PC-9 (cell line): ENCODE data around the gene DLGAP3. TPM values are rescaled to one million over a fixed set of nuclear protein-coding genes. Genes with fewer than 3 reads are reported as not detected.

Source experiments
- BruUV-seq: library from RNA; stranded (reverse); fragments of 400-500 nt; replicated peaks from 2 replicates; lab custom pipeline; 2021; lab: Mats Ljungman, UMichigan
- CTCF ChIA-PET: fragments of 300-600 bp; sonication (Branson Sonifier 250); formaldehyde crosslinking; loops from one replicate; lab custom pipeline; 2022; ENCODE audit warnings: antibody characterized with exemption; lab: Charles Lee
- POLR2A ChIA-PET: fragments of 300-600 bp; sonication (Branson Sonifier 250); formaldehyde crosslinking; loops from one replicate; lab custom pipeline; 2022; ENCODE audit warnings: antibody characterized with exemption; ENCODE audit not compliant: unreplicated experiment; lab: Charles Lee
- DNase-seq, 2 experiments: peaks; one replicate each; pipeline versions ENCODE4 v3.0.0 to v3.0.0-alpha.2; 2015 to 2022; ENCODE audit warnings: mixed read lengths in 1 of 2
- H2AFZ ChIP-seq: fragments of 200-600 bp; sonication (generic); 2 replicates; pipeline ENCODE4 v1.8.1; 2017; ENCODE audit warnings: antibody characterized with exemption
- H3F3A ChIP-seq: fragments of 200-600 bp; sonication (generic); 2 replicates; pipeline ENCODE4 v1.8.1; 2017; ENCODE audit warnings: antibody characterized with exemption, mild to moderate bottlenecking, low read depth; ENCODE audit not compliant: insufficient read depth
- H3K27ac ChIP-seq: fragments of 200-600 bp; sonication (generic); 2 replicates; pipeline ENCODE4 v1.6.1; 2016; ENCODE audit warnings: mixed run types
- H3K27me3 ChIP-seq: fragments of 200-600 bp; sonication (generic); 2 replicates; pipeline ENCODE4 v1.6.1; 2016; ENCODE audit warnings: low read depth, mixed run types; ENCODE audit not compliant: insufficient read depth
- H3K36me3 ChIP-seq: fragments of 200-600 bp; sonication (generic); 2 replicates; pipeline ENCODE4 v1.6.1; 2016; ENCODE audit warnings: low read depth, mixed run types
- H3K4me1 ChIP-seq: fragments of 200-600 bp; sonication (generic); replicated peaks from 2 replicates; pipeline ENCODE4 v1.6.1; 2016; ENCODE audit warnings: mixed run types; ENCODE audit not compliant: insufficient read depth
- H3K4me2 ChIP-seq: fragments of 200-600 bp; sonication (generic); 2 replicates; pipeline ENCODE4 v1.6.1; 2017; ENCODE audit warnings: mixed run types
- H3K4me3 ChIP-seq: fragments of 200-600 bp; sonication (generic); 2 replicates; pipeline ENCODE4 v1.6.1; 2016; ENCODE audit warnings: mixed run types
- H3K79me2 ChIP-seq: fragments of 200-600 bp; sonication (generic); 2 replicates; pipeline ENCODE4 v1.6.1; 2017; ENCODE audit warnings: low read depth, mixed run types
- H3K9me2 ChIP-seq: fragments of 200-600 bp; sonication (generic); 2 replicates; pipeline ENCODE4 v1.8.1; 2017; ENCODE audit warnings: mild to moderate bottlenecking; ENCODE audit not compliant: insufficient read depth
- H3K9me3 ChIP-seq: fragments of 200-600 bp; sonication (generic); 2 replicates; pipeline ENCODE4 v1.8.1; 2016; ENCODE audit warnings: low read depth; ENCODE audit not compliant: insufficient read depth
- H4K20me1 ChIP-seq: fragments of 200-600 bp; sonication (generic); 2 replicates; pipeline ENCODE4 v1.8.1; 2017; ENCODE audit not compliant: insufficient read depth
- EZH2 ChIP-seq: fragments of 200-600 bp; sonication (generic); IDR thresholded peaks from 2 replicates; pipeline ENCODE4 v1.8.0; 2017; ENCODE audit warnings: antibody characterized with exemption, low read depth
- intact Hi-C: fragments of 100-400 bp; cut with micrococcal nuclease; formaldehyde crosslinking; loops from one replicate; pipeline ENCODE4 v1.10.0; 2022; ENCODE audit not compliant: unreplicated experiment
- total RNA-seq: library from RNA; stranded (reverse); gene quantifications from 2 replicates; pipeline ENCODE4 v1.2.3, GENCODE V29; 2021
- TF ChIP-seq, protein P1 (sequence below): fragments of 200-600 bp; sonication (generic); conservative IDR thresholded peaks from 2 replicates; pipeline ENCODE4 v1.6.1; 2017; ENCODE audit warnings: mixed run types, antibody characterized with exemption, mild to moderate bottlenecking, moderate library complexity

The DLGAP3 gene
- total RNA-seq, 1 experiment from 2014 or later, result not detected

DNA sequence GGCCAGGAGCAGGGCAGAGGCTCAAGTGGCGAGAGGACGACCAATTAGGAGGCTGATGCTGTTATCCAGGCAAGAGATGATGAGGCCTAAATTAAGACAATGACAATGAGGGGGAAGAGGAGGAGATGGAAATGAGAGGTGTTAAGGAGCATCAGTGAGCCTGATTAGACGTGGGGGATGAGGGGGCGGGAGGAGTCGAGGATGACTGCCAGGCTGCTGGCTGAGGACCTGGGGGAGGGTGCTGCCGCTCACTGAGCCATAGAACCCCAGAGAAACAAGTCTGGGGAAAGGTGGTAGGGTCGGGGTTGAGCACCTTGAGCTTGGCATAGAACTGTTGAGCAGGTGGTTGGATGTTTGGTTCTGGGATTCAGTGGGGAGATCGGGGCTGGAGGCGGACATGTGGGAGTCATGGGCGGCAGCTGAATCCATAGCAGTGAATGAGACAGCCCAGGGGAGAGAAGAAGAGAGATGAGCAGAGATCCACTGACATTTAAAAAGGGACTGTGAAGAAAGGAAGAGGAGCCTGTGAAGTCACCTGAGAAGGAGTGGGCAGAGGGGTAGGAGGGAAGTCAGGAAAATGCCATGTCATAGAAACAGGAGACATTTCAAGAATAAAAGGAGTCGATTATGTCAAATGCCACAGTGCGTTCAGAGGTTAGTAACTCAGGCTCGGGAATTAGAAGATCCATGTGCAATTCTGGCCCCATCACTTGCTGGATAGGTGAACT lies 28.5 kb downstream of the DLGAP3 start:
- Histone ChIP-seq H3K27me3 (peaks cover 93% of the 10 kb centered on the region), H3K4me3 (no peak overlapping the region), H3K27ac (no peak overlapping the region), H4K20me1 (no peaks in the 10 kb centered on the region), H3K9me3 (no peaks in the 10 kb centered on the region), H3K79me2 (no peaks in the 10 kb centered on the region), H3K4me1 (no peaks in the 10 kb centered on the region), H3K4me2 (no peak overlapping the region), H3K9me2 (no peaks in the 10 kb centered on the region), H2AFZ (no peak overlapping the region), H3K36me3 (no peaks in the 10 kb centered on the region), H3F3A (no peaks in the 10 kb centered on the region)
- intact Hi-C loops, result no loop called here
- DNase-seq, result no peak
- ChIA-PET CTCF (no interaction called here), POLR2A (no interaction called here)
- BruUV-seq, result no TSS peak
- TF ChIP-seq, protein P1, sequence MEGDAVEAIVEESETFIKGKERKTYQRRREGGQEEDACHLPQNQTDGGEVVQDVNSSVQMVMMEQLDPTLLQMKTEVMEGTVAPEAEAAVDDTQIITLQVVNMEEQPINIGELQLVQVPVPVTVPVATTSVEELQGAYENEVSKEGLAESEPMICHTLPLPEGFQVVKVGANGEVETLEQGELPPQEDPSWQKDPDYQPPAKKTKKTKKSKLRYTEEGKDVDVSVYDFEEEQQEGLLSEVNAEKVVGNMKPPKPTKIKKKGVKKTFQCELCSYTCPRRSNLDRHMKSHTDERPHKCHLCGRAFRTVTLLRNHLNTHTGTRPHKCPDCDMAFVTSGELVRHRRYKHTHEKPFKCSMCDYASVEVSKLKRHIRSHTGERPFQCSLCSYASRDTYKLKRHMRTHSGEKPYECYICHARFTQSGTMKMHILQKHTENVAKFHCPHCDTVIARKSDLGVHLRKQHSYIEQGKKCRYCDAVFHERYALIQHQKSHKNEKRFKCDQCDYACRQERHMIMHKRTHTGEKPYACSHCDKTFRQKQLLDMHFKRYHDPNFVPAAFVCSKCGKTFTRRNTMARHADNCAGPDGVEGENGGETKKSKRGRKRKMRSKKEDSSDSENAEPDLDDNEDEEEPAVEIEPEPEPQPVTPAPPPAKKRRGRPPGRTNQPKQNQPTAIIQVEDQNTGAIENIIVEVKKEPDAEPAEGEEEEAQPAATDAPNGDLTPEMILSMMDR, result no peak
- no peak for TF ChIP-seq EZH2

DNA sequence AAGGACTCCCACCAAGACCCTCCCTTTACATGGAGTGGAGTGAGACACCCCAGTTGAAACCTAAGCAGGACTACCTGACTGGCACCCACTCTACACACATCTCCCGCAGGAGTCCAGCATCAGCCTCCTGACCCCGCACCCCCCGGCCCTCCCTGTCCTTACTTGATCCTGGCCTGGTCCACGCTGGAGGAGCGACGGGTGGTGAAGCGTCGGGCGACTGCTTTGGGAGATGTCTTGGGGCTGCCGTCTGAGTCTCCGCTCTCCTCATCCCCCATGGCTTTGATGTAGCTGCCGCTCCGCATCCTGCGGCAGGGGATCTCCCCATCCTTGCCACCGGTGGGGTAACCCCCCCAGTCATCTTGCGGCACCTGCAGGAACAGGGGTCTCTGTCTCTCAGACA lies 29.5 kb downstream of the DLGAP3 start:
- DNase-seq, result no peak
- H3K4me3 ChIP-seq, result no peak overlapping the region
- no peaks in the 10 kb centered on the region for H3F3A ChIP-seq
- TF ChIP-seq, protein P1, result no peak
- TF ChIP-seq EZH2, result no peak
- no peaks in the 10 kb centered on the region for H3K4me1 ChIP-seq
- ChIA-PET CTCF (no interaction called here), POLR2A (no interaction called here)
- H3K36me3 ChIP-seq, result no peaks in the 10 kb centered on the region
- no peak overlapping the region for H3K4me2 ChIP-seq
- no peaks in the 10 kb centered on the region for H3K79me2 ChIP-seq
- no peak overlapping the region for H3K27ac ChIP-seq
- H3K27me3 ChIP-seq, result peaks cover 89% of the 10 kb centered on the region
- H3K9me3 ChIP-seq, result no peaks in the 10 kb centered on the region
- no peaks in the 10 kb centered on the region for H4K20me1 ChIP-seq
- intact Hi-C loops, result no loop called here
- BruUV-seq, result no TSS peak
- no peaks in the 10 kb centered on the region for H3K9me2 ChIP-seq
- H2AFZ ChIP-seq, result no peak overlapping the region

DNA sequence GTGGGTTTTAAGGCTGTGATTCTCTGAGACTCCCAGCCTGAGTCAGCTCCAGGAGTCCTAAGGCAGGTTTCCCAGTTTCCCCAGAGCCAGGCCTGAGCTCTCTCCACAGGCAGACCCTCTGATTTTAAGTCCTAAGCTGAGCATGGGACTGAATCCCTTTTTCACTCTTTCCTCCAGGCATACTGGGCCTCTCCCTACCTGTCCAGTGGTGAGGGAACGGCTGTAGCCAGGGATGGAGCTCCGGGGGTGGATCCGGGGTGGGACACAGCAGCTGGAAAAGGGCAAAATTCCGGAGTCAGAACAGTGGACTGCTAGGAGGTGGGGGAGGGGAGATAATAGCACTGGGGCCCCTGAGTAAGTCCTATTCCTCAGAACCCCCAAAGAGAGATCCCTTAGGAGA lies 30.0 kb downstream of the DLGAP3 start:
- CTCF ChIA-PET, result no interaction called here
- peaks cover 85% of the 10 kb centered on the region for H3K27me3 ChIP-seq
- no peaks in the 10 kb centered on the region for H3F3A ChIP-seq
- intact Hi-C loops, result no loop called here
- no peaks in the 10 kb centered on the region for H4K20me1 ChIP-seq
- BruUV-seq, result no TSS peak
- TF ChIP-seq, protein P1, result no peak
- TF ChIP-seq EZH2, result no peak
- no peaks in the 10 kb centered on the region for H3K9me3 ChIP-seq
- H3K9me2 ChIP-seq, result no peaks in the 10 kb centered on the region
- no peaks in the 10 kb centered on the region for H3K4me1 ChIP-seq
- no peaks in the 10 kb centered on the region for H3K79me2 ChIP-seq
- no peak overlapping the region for H3K4me3 ChIP-seq
- no peaks in the 10 kb centered on the region for H3K36me3 ChIP-seq
- H2AFZ ChIP-seq, result no peak overlapping the region
- no peak for DNase-seq
- H3K4me2 ChIP-seq, result no peak overlapping the region
- H3K27ac ChIP-seq, result no peak overlapping the region
- POLR2A ChIA-PET, result no interaction called here
